HS-5 (cell line): ENCODE results near the gene SMPX.

Experiments used
- DNase-seq: peaks from one replicate; pipeline ENCODE4 v3.0.0-alpha.2; 2012; ENCODE audit warnings: low read depth

Gene SMPX

GRCh38 chrX:21656587-21657317, 101.2 kb downstream of the SMPX start:
- no peak for DNase-seq
